ENCODE data around the gene RNF130.

DNA sequence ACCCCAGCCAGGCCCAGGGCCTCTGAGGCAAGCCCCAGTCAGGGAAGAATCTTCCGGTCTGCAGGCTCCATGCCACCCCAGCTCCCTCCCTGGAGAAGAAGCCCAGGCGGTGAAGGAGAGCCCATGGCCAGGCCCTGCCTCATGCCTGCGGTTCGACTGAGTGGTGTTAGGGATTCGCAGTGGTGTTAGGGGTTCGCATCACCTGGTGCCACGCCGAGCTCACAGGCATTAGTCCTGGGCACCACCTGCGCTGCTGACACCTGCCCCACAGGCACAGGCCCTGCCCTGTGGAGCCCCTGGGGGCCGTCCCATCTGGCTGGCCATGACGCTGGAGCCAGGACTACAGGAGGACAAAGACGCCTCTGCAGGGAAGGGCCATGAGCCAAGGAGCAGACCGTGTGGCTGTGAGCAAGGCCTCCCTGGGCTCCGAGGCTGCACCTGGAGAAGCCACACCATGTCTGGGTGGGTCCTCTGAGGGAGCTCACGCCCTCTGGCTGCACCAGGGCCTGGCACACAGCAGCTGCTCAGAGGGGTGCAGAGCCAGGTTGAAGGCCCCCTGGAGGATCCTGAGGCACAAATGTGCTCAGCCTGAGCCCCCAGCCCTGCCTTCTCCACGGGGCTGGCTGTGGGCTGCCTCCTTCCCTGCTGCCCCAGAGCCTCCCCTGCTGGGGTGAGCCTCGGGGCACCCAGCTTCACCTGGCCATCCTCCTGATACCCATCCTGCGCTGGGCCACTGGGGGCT lies 27.6 kb upstream of the RNF130 start:
- TF ChIP-seq, protein P1, sequence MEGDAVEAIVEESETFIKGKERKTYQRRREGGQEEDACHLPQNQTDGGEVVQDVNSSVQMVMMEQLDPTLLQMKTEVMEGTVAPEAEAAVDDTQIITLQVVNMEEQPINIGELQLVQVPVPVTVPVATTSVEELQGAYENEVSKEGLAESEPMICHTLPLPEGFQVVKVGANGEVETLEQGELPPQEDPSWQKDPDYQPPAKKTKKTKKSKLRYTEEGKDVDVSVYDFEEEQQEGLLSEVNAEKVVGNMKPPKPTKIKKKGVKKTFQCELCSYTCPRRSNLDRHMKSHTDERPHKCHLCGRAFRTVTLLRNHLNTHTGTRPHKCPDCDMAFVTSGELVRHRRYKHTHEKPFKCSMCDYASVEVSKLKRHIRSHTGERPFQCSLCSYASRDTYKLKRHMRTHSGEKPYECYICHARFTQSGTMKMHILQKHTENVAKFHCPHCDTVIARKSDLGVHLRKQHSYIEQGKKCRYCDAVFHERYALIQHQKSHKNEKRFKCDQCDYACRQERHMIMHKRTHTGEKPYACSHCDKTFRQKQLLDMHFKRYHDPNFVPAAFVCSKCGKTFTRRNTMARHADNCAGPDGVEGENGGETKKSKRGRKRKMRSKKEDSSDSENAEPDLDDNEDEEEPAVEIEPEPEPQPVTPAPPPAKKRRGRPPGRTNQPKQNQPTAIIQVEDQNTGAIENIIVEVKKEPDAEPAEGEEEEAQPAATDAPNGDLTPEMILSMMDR (IDR thresholded peaks at IDR 0.05; ENCODE audit: low read depth, low read length, missing input control) = no peak
- no peak for TF ChIP-seq TAF1 (conservative IDR thresholded peaks at IDR 0.05)
- TF ChIP-seq, protein P2, sequence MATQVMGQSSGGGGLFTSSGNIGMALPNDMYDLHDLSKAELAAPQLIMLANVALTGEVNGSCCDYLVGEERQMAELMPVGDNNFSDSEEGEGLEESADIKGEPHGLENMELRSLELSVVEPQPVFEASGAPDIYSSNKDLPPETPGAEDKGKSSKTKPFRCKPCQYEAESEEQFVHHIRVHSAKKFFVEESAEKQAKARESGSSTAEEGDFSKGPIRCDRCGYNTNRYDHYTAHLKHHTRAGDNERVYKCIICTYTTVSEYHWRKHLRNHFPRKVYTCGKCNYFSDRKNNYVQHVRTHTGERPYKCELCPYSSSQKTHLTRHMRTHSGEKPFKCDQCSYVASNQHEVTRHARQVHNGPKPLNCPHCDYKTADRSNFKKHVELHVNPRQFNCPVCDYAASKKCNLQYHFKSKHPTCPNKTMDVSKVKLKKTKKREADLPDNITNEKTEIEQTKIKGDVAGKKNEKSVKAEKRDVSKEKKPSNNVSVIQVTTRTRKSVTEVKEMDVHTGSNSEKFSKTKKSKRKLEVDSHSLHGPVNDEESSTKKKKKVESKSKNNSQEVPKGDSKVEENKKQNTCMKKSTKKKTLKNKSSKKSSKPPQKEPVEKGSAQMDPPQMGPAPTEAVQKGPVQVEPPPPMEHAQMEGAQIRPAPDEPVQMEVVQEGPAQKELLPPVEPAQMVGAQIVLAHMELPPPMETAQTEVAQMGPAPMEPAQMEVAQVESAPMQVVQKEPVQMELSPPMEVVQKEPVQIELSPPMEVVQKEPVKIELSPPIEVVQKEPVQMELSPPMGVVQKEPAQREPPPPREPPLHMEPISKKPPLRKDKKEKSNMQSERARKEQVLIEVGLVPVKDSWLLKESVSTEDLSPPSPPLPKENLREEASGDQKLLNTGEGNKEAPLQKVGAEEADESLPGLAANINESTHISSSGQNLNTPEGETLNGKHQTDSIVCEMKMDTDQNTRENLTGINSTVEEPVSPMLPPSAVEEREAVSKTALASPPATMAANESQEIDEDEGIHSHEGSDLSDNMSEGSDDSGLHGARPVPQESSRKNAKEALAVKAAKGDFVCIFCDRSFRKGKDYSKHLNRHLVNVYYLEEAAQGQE (IDR thresholded peaks at IDR 0.05) = no peak
- TF ChIP-seq, protein P3, sequence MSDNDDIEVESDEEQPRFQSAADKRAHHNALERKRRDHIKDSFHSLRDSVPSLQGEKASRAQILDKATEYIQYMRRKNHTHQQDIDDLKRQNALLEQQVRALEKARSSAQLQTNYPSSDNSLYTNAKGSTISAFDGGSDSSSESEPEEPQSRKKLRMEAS (IDR thresholded peaks at IDR 0.05) = no peak
- no peak for TF ChIP-seq FOXA1 (IDR thresholded peaks at IDR 0.05)
- TF ChIP-seq RAD21 (IDR thresholded peaks at IDR 0.05) = no peak
